GM13977 (cell line): Measurements from ENCODE around the gene PTCH1.

Experiments
- DNase-seq: peaks from one replicate; pipeline ENCODE4 v3.0.0; 2012; ENCODE audit warnings: low spot score
- in situ Hi-C: fragments of 300-500 bp; cut with MboI; formaldehyde crosslinking; loops from one replicate; pipeline ENCODE4 v1.12.0; 2022; ENCODE audit warnings: low sequenced_read_pairs, low pct_unique_long_range_greater_than_20kb, mixed read lengths, inconsistent platforms; ENCODE audit not compliant: unreplicated experiment
- TF ChIP-seq, protein P1 (sequence below): IDR thresholded peaks from 2 replicates; pipeline ENCODE4 v1.5.1; 2012; ENCODE audit warnings: mild to moderate bottlenecking, control low read depth; ENCODE audit not compliant: insufficient read depth; ENCODE audit errors: extremely low read depth, missing control alignments

Gene PTCH1

DNA sequence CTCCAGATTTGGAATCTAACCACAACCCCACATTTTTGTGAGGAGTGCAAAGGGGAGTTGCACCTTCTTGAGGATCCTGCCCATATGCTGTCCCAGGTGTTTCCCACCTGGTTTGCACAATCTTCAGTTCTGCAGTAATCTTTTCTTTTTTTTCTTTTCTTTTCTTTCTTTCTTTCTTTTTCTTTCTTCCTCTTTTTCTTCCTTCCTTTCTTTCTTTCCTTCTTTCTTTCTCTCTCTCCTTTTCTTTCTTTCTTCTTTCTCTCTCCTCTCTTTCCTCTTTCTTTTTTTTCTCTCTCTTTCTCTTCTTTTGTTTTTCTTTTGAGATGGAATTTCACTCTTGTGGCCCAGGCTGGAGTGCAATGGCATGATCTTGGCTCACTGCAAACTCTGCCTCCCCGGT, 109.2 kb downstream of the PTCH1 start:
- in situ Hi-C loops, result no loop called here
- DNase-seq, result no peak
- TF ChIP-seq, protein P1, sequence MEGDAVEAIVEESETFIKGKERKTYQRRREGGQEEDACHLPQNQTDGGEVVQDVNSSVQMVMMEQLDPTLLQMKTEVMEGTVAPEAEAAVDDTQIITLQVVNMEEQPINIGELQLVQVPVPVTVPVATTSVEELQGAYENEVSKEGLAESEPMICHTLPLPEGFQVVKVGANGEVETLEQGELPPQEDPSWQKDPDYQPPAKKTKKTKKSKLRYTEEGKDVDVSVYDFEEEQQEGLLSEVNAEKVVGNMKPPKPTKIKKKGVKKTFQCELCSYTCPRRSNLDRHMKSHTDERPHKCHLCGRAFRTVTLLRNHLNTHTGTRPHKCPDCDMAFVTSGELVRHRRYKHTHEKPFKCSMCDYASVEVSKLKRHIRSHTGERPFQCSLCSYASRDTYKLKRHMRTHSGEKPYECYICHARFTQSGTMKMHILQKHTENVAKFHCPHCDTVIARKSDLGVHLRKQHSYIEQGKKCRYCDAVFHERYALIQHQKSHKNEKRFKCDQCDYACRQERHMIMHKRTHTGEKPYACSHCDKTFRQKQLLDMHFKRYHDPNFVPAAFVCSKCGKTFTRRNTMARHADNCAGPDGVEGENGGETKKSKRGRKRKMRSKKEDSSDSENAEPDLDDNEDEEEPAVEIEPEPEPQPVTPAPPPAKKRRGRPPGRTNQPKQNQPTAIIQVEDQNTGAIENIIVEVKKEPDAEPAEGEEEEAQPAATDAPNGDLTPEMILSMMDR, result no peak

DNA sequence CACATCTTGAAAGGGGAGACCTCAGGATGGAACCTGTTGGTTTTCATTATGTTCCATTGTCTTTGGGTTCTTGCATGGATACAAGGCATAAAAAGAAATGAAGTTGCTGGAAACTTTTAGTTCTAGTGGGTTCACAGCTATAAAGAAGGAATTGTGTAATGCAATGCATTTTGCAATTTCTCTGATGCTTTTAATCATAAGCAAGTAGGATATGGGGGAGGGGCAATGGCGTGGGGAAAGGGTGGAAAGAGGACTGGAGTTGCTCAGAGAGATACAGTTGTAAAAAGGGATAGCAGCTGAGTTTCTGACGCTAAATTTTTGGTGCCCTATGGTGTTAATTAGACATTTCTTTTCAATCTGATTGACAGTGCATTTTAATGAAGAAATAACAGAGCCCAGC, 110.7 kb downstream of the PTCH1 start:
- TF ChIP-seq, protein P1, result no peak
- in situ Hi-C loops, result no loop called here
- no peak for DNase-seq

DNA sequence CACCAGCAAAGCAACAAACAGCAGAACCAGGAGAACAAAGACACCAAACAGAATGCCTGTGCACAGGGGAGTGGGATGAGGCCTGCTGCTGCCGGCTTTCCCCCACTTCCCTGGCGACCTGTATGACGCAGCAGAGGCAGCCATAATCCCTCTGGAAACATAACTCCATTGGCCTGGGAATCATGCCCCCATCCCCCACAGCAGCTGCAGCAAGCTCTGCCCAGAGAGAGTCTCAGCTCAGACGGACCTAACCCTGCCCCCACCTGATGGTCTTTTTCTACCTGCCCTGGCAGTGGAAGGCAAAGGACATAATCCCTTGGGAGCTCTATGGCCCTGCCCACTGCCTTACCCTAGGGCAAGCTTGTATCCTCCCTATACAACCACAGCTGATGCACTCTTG, 117.5 kb downstream of the PTCH1 start:
- in situ Hi-C loops, result no loop called here
- DNase-seq, result no peak
- TF ChIP-seq, protein P1, result no peak
